Measurements from ENCODE around the gene EML5. TPM values are rescaled to one million over a fixed set of nuclear protein-coding genes. Genes with fewer than 3 reads are reported as not detected.

Gene EML5
- total and polyA plus RNA-seq, 5 experiments from 2014 or later = 0.23 to 7.5 (median 1.1) TPM

DNA sequence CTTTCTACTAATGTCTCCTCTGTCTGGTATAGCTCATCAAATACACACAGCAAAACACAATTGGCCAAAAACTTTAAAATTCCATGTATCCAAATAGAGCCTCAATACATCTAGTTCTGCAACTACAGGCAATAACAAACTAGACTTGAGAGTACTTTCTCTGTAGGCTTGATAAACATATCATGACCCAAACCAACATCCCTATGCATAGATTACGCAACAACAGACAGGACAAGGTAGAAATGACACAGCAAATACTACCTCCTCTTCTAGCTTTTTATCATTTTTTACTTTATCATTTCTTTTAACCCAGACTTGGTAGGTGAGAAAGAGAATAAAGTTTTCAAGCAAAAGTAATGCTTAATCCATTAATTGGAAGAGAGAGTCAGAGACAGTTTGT, 41.8 kb downstream of the EML5 start:
- no peaks in the 10 kb centered on the region for H3K27me3 Mint-ChIP-seq
- ATAC-seq = no peak
- peak overlapping the region in 1 of 10 donors; percentile 8 for H3K27ac Mint-ChIP-seq
- peaks cover 0 to 1% (median 0%) of the 10 kb centered on the region in 4 donors for H3K4me1 Mint-ChIP-seq
- DNase-seq = no peak
- H3K4me3 Mint-ChIP-seq = no peak overlapping the region
- POLR2A ChIA-PET = no interaction called here
- peaks cover 0 to 20% (median 13%) of the 10 kb centered on the region in 3 donors for H3K36me3 Mint-ChIP-seq
- no peaks in the 10 kb centered on the region for H3K9me3 Mint-ChIP-seq

DNA sequence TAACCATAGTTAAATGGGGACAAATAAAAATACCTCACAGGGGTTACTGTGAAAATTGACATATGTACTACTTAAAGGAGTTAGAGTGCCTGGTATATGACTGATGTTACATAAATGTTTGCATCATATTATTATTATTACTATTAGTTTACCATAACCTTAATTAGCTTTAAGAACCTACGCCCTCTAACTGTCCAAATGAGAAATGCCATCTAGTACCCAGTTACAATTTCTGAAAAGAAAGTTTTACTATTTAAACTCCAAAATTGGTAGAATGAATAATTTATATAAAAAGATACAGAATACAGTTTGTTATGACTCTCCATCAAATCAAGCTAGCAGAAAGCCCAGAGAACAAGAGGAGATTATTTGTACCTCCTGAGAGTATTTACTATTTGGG, 42.3 kb downstream of the EML5 start:
- H3K4me3 Mint-ChIP-seq = no peak overlapping the region
- H3K9me3 Mint-ChIP-seq = no peaks in the 10 kb centered on the region
- no peak for ATAC-seq
- POLR2A ChIA-PET = no interaction called here
- H3K27me3 Mint-ChIP-seq = no peaks in the 10 kb centered on the region
- no peak overlapping the region for H3K27ac Mint-ChIP-seq
- H3K36me3 Mint-ChIP-seq = peaks cover 0 to 20% (median 13%) of the 10 kb centered on the region in 3 donors
- peaks cover 0 to 1% (median 0%) of the 10 kb centered on the region in 4 donors for H3K4me1 Mint-ChIP-seq
- DNase-seq = no peak

DNA sequence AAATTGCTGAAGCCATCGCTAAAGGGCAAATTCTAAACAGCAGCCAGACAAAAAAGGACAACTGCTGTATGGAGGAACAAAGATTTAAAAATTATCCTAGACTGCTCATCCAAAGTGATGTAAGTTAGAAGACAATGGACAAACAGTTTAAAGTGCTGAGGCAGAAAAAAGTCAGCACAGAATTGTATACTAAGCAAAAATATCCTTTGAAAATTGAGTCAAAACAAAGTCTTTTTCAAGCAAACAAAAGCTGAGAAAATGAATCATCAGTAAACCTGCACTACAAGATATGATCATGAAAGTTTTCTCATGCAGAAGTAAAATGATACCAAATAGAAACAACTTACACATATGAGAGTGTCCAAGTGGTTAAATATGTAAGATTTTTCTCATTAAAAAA, 43.6 kb downstream of the EML5 start:
- no peak for ATAC-seq
- H3K36me3 Mint-ChIP-seq = peaks cover 0 to 22% (median 13%) of the 10 kb centered on the region in 3 donors
- peaks cover 0 to 1% (median 0%) of the 10 kb centered on the region in 4 donors for H3K4me1 Mint-ChIP-seq
- H3K27ac Mint-ChIP-seq = no peak overlapping the region
- no peak overlapping the region for H3K4me3 Mint-ChIP-seq
- H3K9me3 Mint-ChIP-seq = no peaks in the 10 kb centered on the region
- DNase-seq = no peak
- H3K27me3 Mint-ChIP-seq = no peaks in the 10 kb centered on the region
- POLR2A ChIA-PET = no interaction called here

DNA sequence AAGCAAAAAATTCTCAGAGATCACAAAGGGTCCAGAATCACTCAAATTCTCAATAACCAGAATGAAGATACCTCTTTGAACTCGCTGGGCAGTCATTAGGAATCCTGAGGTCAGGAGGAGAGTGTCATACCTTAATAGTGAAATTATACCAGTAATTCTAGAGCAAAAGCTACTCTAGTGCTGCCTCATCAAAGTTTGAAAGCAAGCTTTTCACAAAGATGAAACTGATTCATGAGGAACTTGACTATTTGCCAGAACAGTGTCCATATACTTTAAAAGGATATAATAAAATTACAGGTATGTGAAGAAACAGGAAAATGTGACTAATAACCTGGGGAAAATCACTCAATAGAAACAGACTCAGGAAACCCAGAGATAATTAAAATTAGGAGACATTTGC, 44.5 kb downstream of the EML5 start:
- no peaks in the 10 kb centered on the region for H3K27me3 Mint-ChIP-seq
- no peaks in the 10 kb centered on the region for H3K9me3 Mint-ChIP-seq
- peaks cover 0 to 1% (median 0%) of the 10 kb centered on the region in 4 donors for H3K4me1 Mint-ChIP-seq
- ATAC-seq (no peak), DNase-seq (no peak)
- peaks cover 0 to 22% (median 13%) of the 10 kb centered on the region in 3 donors for H3K36me3 Mint-ChIP-seq
- no peak overlapping the region for H3K4me3 Mint-ChIP-seq
- no peak overlapping the region for H3K27ac Mint-ChIP-seq
- POLR2A ChIA-PET = no interaction called here

DNA sequence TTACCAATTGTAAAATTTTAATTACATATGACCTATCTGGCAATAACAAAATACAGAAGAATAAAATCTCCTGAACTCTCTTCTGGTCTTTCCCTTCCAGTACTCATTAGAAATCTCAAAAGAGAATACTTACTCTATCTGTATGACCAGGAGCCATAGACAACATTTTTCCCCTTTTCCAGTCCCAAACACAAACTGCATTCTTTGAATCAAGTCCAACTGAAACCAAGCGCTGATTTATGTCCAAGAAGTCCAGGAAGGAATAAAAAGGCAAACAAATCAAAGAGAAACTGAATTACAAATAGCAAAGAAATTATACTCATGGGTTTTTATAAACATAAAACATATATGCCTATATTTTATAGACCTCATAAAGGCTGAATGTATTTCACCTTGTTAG, 46.7 kb downstream of the EML5 start:
- Mint-ChIP-seq H3K27ac (no peak overlapping the region), H3K36me3 (peaks cover 0 to 22% (median 14%) of the 10 kb centered on the region in 3 donors), H3K4me3 (no peak overlapping the region), H3K27me3 (no peaks in the 10 kb centered on the region), H3K9me3 (no peaks in the 10 kb centered on the region), H3K4me1 (peaks cover 0 to 1% (median 0%) of the 10 kb centered on the region in 4 donors)
- ATAC-seq = no peak
- POLR2A ChIA-PET = no interaction called here
- no peak for DNase-seq

DNA sequence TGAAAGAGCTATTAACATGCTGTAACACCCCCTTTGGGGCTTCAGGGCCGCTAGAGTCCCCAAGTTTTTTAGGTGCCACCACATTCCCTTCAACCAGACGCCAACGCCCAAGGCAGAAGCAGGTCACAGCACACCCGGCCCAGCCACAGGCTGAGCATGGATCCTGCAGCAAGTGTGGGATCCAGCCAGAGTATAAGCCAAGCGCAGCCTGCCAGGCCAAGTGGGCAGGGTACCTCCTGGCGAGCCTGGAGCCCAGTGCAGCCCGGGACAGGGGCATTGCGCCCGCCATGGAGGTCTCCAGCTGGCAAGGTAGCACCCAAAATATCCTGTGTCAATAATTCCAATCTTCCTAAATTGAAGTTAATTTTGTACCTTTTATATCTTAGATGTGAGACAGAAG, 55.5 kb downstream of the EML5 start:
- Mint-ChIP-seq H3K36me3 (peaks cover 14 to 48% (median 45%) of the 10 kb centered on the region in 3 donors), H3K4me1 (no peaks in the 10 kb centered on the region), H3K27me3 (no peaks in the 10 kb centered on the region), H3K9me3 (peaks cover 0 to 4% (median 0%) of the 10 kb centered on the region in 9 donors), H3K27ac (no peak overlapping the region), H3K4me3 (no peak overlapping the region)
- DNase-seq (no peak), ATAC-seq (no peak)
- POLR2A ChIA-PET = no interaction called here

DNA sequence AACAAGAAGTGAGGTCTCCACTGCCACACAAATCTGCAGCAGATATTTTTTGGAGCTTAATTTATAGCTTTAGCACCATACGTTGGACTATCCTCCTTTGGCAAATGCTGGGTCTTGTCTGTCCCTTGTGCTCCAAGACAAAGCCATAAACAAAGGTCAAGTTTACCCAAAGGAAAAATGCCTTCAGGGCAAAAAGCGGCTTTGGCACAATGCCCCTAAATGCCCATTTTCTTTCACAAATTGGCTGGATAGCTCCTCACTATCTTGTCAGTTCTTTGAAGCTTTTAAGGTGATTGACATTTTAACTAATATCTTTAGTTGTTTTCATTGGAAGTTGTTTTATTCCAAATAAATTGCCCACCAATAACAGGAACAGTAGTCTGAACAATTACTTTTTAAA, 59.6 kb downstream of the EML5 start:
- DNase-seq (no peak), ATAC-seq (no peak)
- Mint-ChIP-seq H3K4me3 (no peak overlapping the region), H3K4me1 (no peaks in the 10 kb centered on the region), H3K27ac (no peak overlapping the region), H3K36me3 (peaks cover 14 to 43% (median 33%) of the 10 kb centered on the region in 3 donors), H3K27me3 (no peaks in the 10 kb centered on the region), H3K9me3 (peaks cover 0 to 4% (median 0%) of the 10 kb centered on the region in 9 donors)
- POLR2A ChIA-PET = no interaction called here

DNA sequence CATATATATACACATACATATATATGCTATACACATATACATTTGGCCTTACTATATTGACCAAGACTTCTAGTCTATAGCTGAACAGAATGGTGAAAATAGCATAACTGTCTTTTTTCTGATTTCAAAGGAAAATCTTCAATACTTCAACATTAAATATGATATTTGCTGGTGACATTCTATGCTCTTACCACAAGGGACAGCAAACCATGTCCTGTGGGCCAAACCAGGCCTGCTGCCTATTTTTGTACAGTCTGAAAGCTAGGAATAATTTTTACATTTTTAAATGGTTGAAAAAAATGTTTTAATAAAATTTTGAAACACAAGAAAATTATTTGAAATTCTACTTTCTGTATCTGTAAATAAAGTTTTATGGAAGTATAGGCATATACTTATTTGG, 63.6 kb downstream of the EML5 start:
- no peak for DNase-seq
- Mint-ChIP-seq H3K4me1 (no peaks in the 10 kb centered on the region), H3K36me3 (peaks cover 8 to 26% (median 13%) of the 10 kb centered on the region in 3 donors), H3K27me3 (no peaks in the 10 kb centered on the region), H3K27ac (no peak overlapping the region), H3K4me3 (no peak overlapping the region), H3K9me3 (peaks cover 0 to 2% (median 0%) of the 10 kb centered on the region in 9 donors)
- ATAC-seq = no peak
- POLR2A ChIA-PET = no interaction called here

DNA sequence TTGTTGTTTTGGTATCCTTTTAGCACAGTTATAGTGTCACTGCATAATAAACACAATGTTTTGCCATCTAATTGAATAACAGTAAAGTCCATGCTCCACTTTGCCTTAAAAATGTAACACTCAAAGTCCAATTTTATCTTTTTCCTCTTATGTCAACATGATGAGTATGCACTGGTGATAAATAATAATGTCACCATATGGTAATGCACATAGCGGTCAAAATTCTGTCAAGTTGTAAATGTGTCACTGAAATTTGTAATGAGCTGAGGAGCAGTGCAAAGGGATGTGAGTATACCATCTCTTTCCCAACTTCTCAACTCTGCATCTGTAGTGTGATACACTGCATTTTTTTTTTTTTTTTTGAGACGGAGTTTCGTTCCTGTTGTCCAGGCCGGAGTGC, 65.7 kb downstream of the EML5 start:
- Mint-ChIP-seq H3K4me1 (no peaks in the 10 kb centered on the region), H3K4me3 (no peak overlapping the region), H3K36me3 (peaks cover 0 to 19% (median 9%) of the 10 kb centered on the region in 3 donors), H3K9me3 (peaks cover 0 to 2% (median 0%) of the 10 kb centered on the region in 9 donors), H3K27me3 (no peaks in the 10 kb centered on the region), H3K27ac (no peak overlapping the region)
- POLR2A ChIA-PET = no interaction called here
- ATAC-seq = no peak
- DNase-seq = no peak

DNA sequence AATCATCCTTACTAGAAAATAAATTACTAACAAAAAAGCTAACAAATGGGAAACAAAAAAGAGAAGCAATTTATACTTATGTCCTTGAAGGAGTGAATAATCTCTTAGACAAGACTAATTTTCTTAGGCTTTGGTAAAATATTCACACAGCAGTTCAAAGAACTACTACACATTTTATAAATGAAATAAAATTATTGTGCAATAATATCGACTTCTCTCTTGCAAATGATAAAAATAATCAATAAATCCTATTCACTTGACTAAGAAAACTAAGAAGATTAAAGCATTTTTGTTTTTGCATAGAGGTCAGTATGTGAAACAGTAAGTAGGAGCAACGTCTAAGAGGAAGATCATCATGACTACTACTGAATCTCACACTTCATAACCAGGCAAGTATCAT, 82.0 kb downstream of the EML5 start:
- Mint-ChIP-seq H3K4me3 (no peak overlapping the region), H3K4me1 (no peaks in the 10 kb centered on the region), H3K27ac (no peak overlapping the region), H3K27me3 (no peaks in the 10 kb centered on the region), H3K36me3 (peaks cover 1 to 32% (median 22%) of the 10 kb centered on the region in 3 donors), H3K9me3 (no peaks in the 10 kb centered on the region)
- no peak for DNase-seq
- no peak for ATAC-seq
- POLR2A ChIA-PET = no interaction called here

DNA sequence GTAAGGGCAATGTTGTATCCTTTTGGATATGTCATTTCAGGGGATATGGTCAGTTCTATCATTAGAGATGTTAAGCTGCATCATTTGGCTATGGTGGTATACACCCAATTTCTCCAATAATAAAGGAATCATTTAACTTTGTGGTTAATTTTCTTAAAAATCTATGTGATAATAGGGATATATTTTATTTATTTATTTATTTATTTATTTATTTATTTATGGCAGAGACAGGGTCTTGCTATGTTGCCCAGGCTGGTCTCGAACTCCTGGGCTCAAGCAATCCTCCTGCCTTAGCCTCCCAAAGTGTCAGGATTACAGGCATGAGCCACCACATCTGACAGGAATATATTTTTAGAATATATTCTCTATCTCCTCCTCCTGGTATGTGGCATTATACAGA, 85.7 kb downstream of the EML5 start:
- no peaks in the 10 kb centered on the region for H3K9me3 Mint-ChIP-seq
- H3K27me3 Mint-ChIP-seq = no peaks in the 10 kb centered on the region
- DNase-seq (no peak), ATAC-seq (no peak)
- H3K36me3 Mint-ChIP-seq = peaks cover 0 to 37% (median 21%) of the 10 kb centered on the region in 3 donors
- no peak overlapping the region for H3K27ac Mint-ChIP-seq
- POLR2A ChIA-PET = no interaction called here
- H3K4me1 Mint-ChIP-seq = no peaks in the 10 kb centered on the region
- no peak overlapping the region for H3K4me3 Mint-ChIP-seq

DNA sequence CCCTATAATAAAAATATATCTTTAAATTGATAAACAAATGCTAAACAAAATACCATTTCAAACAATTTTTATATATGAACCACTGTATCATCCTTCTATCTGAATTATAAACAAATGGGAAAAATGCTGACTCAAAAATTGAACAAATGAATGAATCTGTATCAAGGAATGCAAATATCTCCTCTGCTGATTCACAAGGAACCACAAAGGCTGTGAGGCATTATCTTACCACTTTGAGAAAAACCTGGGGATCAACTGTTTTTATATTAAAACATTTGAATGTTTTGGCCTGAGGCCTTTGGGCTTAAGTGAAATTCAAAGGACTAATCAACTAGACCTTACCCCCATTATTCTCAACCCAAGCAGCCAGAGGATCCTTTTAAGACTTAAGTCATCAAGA, 86.3 kb downstream of the EML5 start:
- ATAC-seq (no peak), DNase-seq (no peak)
- H3K9me3 Mint-ChIP-seq = no peaks in the 10 kb centered on the region
- H3K4me1 Mint-ChIP-seq = no peaks in the 10 kb centered on the region
- no peak overlapping the region for H3K4me3 Mint-ChIP-seq
- POLR2A ChIA-PET = no interaction called here
- H3K36me3 Mint-ChIP-seq = peaks cover 0 to 32% (median 16%) of the 10 kb centered on the region in 3 donors
- no peak overlapping the region for H3K27ac Mint-ChIP-seq
- no peaks in the 10 kb centered on the region for H3K27me3 Mint-ChIP-seq

DNA sequence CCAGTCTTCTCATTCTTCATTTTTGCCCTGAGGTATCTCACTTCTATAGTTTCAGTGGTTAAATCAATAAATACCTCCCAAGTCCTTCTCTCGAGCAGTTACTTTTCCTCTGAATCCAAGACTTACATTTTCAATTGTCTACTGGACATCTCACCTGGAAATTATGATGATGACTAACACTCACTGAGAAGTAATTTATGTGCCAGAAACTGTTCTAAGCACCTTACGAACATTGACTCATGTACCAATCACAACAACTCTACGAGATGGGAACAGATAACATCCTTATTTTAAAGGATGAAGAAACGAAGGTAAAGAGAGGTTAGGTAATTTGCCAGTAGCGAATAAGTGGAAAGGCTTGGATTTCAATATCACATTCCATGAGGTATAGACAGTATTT, 94.1 kb downstream of the EML5 start:
- no peak for DNase-seq
- Mint-ChIP-seq H3K36me3 (peaks cover 0 to 23% (median 17%) of the 10 kb centered on the region in 3 donors), H3K4me1 (no peaks in the 10 kb centered on the region), H3K27ac (peak overlapping the region in 1 of 10 donors; percentile 36), H3K9me3 (no peaks in the 10 kb centered on the region), H3K4me3 (no peak overlapping the region), H3K27me3 (no peaks in the 10 kb centered on the region)
- no peak for ATAC-seq
- POLR2A ChIA-PET = no interaction called here

DNA sequence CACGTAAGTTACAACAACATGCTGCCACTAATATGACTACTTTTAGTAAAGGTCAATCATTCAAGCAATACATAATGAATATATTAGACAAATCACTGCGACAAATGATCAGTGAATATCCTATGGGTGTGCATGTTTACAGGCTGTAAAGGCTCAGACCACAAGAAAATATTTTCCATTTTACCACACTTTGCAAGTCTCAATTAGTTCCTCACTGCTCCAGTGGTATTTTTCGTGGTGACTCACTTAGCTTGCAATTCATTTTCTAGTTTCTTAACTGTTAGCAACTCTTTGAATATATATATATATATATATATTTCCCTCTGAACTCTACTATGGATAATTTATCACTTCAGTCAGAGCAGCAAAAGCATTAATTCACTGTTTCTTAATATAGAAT, 96.9 kb downstream of the EML5 start:
- ATAC-seq = no peak
- H3K27me3 Mint-ChIP-seq = no peaks in the 10 kb centered on the region

More for the DNA sequence above, 96.9 kb downstream of the EML5 start:
- H3K27ac Mint-ChIP-seq = no peak overlapping the region
- no peak overlapping the region for H3K4me3 Mint-ChIP-seq
- POLR2A ChIA-PET = no interaction called here
- peaks cover 0 to 20% (median 19%) of the 10 kb centered on the region in 3 donors for H3K36me3 Mint-ChIP-seq
- H3K4me1 Mint-ChIP-seq = no peaks in the 10 kb centered on the region
- DNase-seq = no peak
- no peaks in the 10 kb centered on the region for H3K9me3 Mint-ChIP-seq
